Measurements from ENCODE around the gene FBXL7.

The FBXL7 gene

DNA sequence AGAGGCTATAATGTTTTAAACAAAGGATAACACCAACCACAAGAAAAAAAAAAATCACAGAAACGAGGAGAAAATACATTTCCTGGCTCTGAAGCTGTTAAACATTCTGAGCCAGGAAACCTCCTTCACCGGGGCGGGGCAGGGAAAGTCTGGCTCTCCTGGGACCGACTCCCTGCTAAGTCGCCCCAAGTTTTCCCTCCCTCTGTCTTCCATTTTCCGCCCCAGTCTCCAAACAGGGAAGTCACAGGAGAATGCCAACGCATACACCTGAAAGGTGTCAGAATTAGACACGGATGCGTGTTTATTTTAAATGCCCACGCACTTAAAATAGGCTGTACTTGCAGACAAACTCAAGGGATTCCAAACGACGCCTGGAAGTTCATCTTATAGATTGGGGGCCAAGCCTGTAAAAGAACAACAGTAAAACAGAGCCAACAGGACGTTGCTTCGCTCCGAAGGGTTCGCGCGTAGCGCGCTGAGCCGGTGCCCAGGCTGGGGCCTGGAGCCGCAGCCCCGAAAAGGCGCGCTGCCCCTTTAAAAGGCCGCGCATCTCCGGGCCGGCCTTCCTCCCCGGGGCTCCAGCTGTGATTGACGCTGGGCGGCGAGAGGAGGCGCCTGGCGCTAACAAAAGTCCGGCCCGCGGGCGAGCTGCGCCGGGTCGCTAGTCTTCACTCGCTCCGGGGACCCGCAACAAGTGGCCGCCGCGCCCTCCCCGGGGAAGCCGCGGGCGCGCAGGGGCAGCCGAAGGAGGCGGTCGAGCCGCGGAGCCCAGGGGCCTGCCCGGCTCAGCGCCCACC is at the start of gene FBXL7:
Gene FBXL7 (plus strand): TSS at position 653 of the 797 bp plus-strand sequence.
- Histone ChIP-seq H3K4me1 (ENCODE audit: control insufficient read depth, insufficient read depth, low read length) (no peaks in the 10 kb centered on the region), H3K9ac (ENCODE audit: low read length) (peak within 1 kb of the TSS; percentile 53), H3K9me3 (ENCODE audit: control insufficient read depth, low read length) (no peaks in the 10 kb centered on the region), H3K36me3 (ENCODE audit: control insufficient read depth, insufficient read depth, low read length) (no peaks in the 10 kb centered on the region), H3K4me3 (ENCODE audit: low read length) (peak within 1 kb of the TSS; percentile 4), H3K27me3 (ENCODE audit: control insufficient read depth, insufficient read depth, low read length) (peaks cover 22% of the 10 kb centered on the region)

DNA sequence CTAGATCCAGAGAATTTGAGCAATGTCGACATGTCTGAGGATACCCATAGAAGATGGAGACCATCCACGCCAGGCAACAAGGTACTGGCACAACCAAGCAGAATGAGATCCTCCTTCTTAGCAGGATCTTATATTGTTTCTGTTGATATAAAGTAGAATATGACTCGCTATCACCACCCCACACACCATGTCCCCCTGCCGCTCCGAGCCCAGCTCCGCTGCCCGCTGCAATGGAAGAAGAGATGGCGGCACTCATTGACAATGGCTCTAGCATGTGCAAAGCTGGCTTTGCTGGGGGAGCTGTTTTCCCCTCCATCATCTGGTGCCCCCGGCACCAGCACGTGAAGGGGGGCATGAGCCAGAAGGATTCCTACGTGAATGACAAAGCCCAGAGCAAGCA is 49.5 kb upstream of the FBXL7 start:
- H3K9me3 ChIP-seq (ENCODE audit: control insufficient read depth, low read length): no peaks in the 10 kb centered on the region

DNA sequence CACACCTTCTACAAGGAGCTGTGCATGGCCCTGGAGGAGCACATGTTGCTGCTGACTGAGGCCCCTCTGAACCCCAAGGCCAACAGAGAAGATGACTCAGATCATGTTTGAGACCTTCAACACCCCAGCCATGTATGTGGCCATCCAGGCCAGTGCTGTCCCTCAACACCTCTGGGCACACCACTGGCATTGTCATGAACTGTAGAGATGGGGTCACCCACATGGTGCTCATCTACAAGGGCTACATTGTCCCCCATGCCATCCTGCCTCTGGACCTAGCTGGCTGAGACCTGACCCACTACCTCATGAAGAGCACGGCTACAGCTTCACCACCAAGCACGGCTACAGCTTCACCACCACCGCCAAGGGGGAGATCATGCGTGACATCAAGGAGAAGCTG is 49.0 kb upstream of the FBXL7 start:
- H3K9me3 ChIP-seq (ENCODE audit: control insufficient read depth, low read length): no peaks in the 10 kb centered on the region
- no peaks in the 10 kb centered on the region for H3K36me3 ChIP-seq (ENCODE audit: control insufficient read depth, insufficient read depth, low read length)
- H3K9ac ChIP-seq (ENCODE audit: low read length): no peak overlapping the region
- H3K27me3 ChIP-seq (ENCODE audit: control insufficient read depth, insufficient read depth, low read length): no peaks in the 10 kb centered on the region
- no peaks in the 10 kb centered on the region for H3K4me1 ChIP-seq (ENCODE audit: control insufficient read depth, insufficient read depth, low read length)
- no peak overlapping the region for H3K4me3 ChIP-seq (ENCODE audit: low read length)

More for the DNA sequence above, 49.5 kb upstream of the FBXL7 start:
- H3K36me3 ChIP-seq (ENCODE audit: control insufficient read depth, insufficient read depth, low read length): no peaks in the 10 kb centered on the region
- no peaks in the 10 kb centered on the region for H3K27me3 ChIP-seq (ENCODE audit: control insufficient read depth, insufficient read depth, low read length)
- no peaks in the 10 kb centered on the region for H3K4me1 ChIP-seq (ENCODE audit: control insufficient read depth, insufficient read depth, low read length)
- no peak overlapping the region for H3K4me3 ChIP-seq (ENCODE audit: low read length)
- no peak overlapping the region for H3K9ac ChIP-seq (ENCODE audit: low read length)

DNA sequence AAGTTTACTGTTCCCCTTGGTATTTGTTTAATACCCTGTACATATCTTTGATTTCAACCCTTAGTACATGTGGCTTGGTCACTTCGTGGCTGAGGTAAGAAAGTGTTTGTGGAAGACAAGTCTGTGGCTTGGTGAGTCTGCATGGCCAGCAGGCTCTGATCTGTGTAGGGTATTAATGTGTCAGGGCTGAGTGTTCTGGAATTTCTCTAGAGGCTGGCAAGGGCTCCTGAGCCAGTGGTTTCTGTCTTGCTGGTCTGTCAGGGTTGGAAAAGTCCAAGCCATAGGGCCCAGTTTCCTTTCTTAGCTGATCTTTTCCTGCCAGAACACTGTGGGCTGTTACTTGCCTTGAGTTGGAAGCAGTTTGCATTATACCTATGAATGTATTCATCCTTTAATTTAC is 48.0 kb upstream of the FBXL7 start:
- Histone ChIP-seq H3K27me3 (ENCODE audit: control insufficient read depth, insufficient read depth, low read length) (no peaks in the 10 kb centered on the region), H3K4me3 (ENCODE audit: low read length) (no peak overlapping the region), H3K9me3 (ENCODE audit: control insufficient read depth, low read length) (no peaks in the 10 kb centered on the region), H3K4me1 (ENCODE audit: control insufficient read depth, insufficient read depth, low read length) (no peaks in the 10 kb centered on the region), H3K9ac (ENCODE audit: low read length) (no peak overlapping the region), H3K36me3 (ENCODE audit: control insufficient read depth, insufficient read depth, low read length) (no peaks in the 10 kb centered on the region)

GRCh38 chr5:15452781-15453180 is 47.2 kb upstream of the FBXL7 start:
- H3K9ac ChIP-seq (ENCODE audit: low read length): no peak overlapping the region
- H3K36me3 ChIP-seq (ENCODE audit: control insufficient read depth, insufficient read depth, low read length): no peaks in the 10 kb centered on the region
- no peaks in the 10 kb centered on the region for H3K27me3 ChIP-seq (ENCODE audit: control insufficient read depth, insufficient read depth, low read length)
- H3K4me1 ChIP-seq (ENCODE audit: control insufficient read depth, insufficient read depth, low read length): no peaks in the 10 kb centered on the region
- no peak overlapping the region for H3K4me3 ChIP-seq (ENCODE audit: low read length)
- H3K9me3 ChIP-seq (ENCODE audit: control insufficient read depth, low read length): no peaks in the 10 kb centered on the region

GRCh38 chr5:15459200-15459599 is 40.8 kb upstream of the FBXL7 start:
- H3K9ac ChIP-seq (ENCODE audit: low read length): no peak overlapping the region
- no peaks in the 10 kb centered on the region for H3K27me3 ChIP-seq (ENCODE audit: control insufficient read depth, insufficient read depth, low read length)
- H3K9me3 ChIP-seq (ENCODE audit: control insufficient read depth, low read length): no peaks in the 10 kb centered on the region
- no peak overlapping the region for H3K4me3 ChIP-seq (ENCODE audit: low read length)
- H3K36me3 ChIP-seq (ENCODE audit: control insufficient read depth, insufficient read depth, low read length): no peaks in the 10 kb centered on the region
- H3K4me1 ChIP-seq (ENCODE audit: control insufficient read depth, insufficient read depth, low read length): no peaks in the 10 kb centered on the region

GRCh38 chr5:15463231-15463980 is 36.6 kb upstream of the FBXL7 start:
- Histone ChIP-seq H3K4me3 (ENCODE audit: low read length) (no peak overlapping the region), H3K27me3 (ENCODE audit: control insufficient read depth, insufficient read depth, low read length) (no peaks in the 10 kb centered on the region), H3K9me3 (ENCODE audit: control insufficient read depth, low read length) (no peaks in the 10 kb centered on the region), H3K9ac (ENCODE audit: low read length) (no peak overlapping the region), H3K4me1 (ENCODE audit: control insufficient read depth, insufficient read depth, low read length) (no peaks in the 10 kb centered on the region), H3K36me3 (ENCODE audit: control insufficient read depth, insufficient read depth, low read length) (no peaks in the 10 kb centered on the region)

GRCh38 chr5:15472116-15472515 is 27.9 kb upstream of the FBXL7 start:
- Histone ChIP-seq H3K4me1 (ENCODE audit: control insufficient read depth, insufficient read depth, low read length) (no peaks in the 10 kb centered on the region), H3K9me3 (ENCODE audit: control insufficient read depth, low read length) (no peaks in the 10 kb centered on the region), H3K4me3 (ENCODE audit: low read length) (no peak overlapping the region), H3K36me3 (ENCODE audit: control insufficient read depth, insufficient read depth, low read length) (no peaks in the 10 kb centered on the region), H3K27me3 (ENCODE audit: control insufficient read depth, insufficient read depth, low read length) (no peaks in the 10 kb centered on the region), H3K9ac (ENCODE audit: low read length) (no peak overlapping the region)

DNA sequence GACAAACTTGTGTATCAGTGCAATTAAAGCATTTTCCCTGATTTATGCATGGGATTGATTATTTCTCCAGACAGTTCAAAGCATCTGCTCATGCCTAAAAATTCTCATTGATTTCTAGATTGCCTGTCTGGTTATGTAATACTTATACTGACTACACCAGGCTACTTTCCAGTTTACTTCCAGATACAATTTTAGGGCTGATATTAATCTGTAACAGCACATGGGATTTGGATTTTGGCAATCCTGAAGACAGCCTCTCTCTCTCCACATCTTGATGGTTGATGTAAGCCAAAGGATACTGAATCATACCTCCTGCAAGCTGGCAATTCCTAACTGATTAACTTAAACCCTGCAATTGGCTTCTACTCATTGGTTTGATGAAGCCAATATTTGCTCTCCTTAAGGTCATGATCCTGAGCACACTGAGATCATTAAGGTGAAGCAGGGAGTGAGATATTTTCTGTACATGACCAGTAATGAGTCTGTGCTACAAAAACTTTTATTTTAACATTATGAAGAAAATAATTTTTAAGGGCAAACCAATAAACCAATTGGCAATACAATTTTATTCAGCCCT is 25.7 kb upstream of the FBXL7 start:
- no peak overlapping the region for H3K4me3 ChIP-seq (ENCODE audit: low read length)
- no peaks in the 10 kb centered on the region for H3K4me1 ChIP-seq (ENCODE audit: control insufficient read depth, insufficient read depth, low read length)
- no peak overlapping the region for H3K9ac ChIP-seq (ENCODE audit: low read length)
- no peaks in the 10 kb centered on the region for H3K9me3 ChIP-seq (ENCODE audit: control insufficient read depth, low read length)
- no peaks in the 10 kb centered on the region for H3K36me3 ChIP-seq (ENCODE audit: control insufficient read depth, insufficient read depth, low read length)
- no peaks in the 10 kb centered on the region for H3K27me3 ChIP-seq (ENCODE audit: control insufficient read depth, insufficient read depth, low read length)

- no peak overlapping the region for H3K4me3 ChIP-seq (ENCODE audit: low read length)
- no peaks in the 10 kb centered on the region for H3K27me3 ChIP-seq (ENCODE audit: control insufficient read depth, insufficient read depth, low read length)
- H3K9me3 ChIP-seq (ENCODE audit: control insufficient read depth, low read length): no peaks in the 10 kb centered on the region
- H3K9ac ChIP-seq (ENCODE audit: low read length): no peak overlapping the region
- H3K36me3 ChIP-seq (ENCODE audit: control insufficient read depth, insufficient read depth, low read length): no peaks in the 10 kb centered on the region
- H3K4me1 ChIP-seq (ENCODE audit: control insufficient read depth, insufficient read depth, low read length): no peaks in the 10 kb centered on the region
These were observed 24.6 kb upstream of the FBXL7 start for GRCh38 chr5:15475367-15475766.

DNA sequence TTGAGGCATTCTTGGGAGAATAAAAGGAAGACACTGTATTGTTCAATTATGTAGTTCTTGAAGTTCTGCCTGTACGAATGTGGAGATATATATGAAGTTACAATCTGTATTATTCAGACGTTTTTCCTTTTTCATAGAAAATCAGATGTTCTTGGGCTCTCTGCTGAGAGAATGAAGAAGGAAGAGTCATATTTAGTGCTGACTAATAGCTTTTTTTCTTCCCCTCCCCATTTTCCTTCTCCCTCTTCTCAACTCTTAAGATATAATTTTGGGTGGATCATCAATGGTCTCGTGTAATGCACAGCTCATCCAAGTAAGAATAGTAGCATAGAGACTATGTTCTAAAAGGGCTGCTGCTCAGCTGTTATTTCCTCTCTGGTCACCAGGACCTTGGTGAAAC is 23.0 kb upstream of the FBXL7 start:
- no peaks in the 10 kb centered on the region for H3K27me3 ChIP-seq (ENCODE audit: control insufficient read depth, insufficient read depth, low read length)
- H3K4me3 ChIP-seq (ENCODE audit: low read length): no peak overlapping the region
- no peaks in the 10 kb centered on the region for H3K9me3 ChIP-seq (ENCODE audit: control insufficient read depth, low read length)

DNA sequence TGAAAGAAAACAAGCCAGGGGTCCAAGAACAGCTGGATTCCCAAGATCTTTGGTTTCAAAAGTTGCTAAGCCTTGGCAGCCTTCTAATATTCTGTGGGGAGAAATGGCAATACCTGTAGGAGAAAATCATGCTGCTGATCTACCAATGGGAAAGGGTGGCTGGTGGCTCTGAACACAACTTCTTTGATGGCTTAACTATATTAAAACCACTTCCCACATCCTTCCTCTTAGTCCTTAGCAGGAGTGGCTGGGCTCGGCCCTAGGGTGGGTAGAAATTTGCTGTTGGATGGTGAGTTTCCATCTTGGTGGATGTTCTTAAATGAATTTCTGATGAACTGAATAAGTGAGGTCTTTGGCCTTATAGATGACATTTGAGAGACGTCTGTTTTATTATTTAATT is 19.5 kb upstream of the FBXL7 start:
- Histone ChIP-seq H3K27me3 (ENCODE audit: control insufficient read depth, insufficient read depth, low read length) (no peaks in the 10 kb centered on the region), H3K4me1 (ENCODE audit: control insufficient read depth, insufficient read depth, low read length) (no peaks in the 10 kb centered on the region), H3K36me3 (ENCODE audit: control insufficient read depth, insufficient read depth, low read length) (no peaks in the 10 kb centered on the region), H3K9me3 (ENCODE audit: control insufficient read depth, low read length) (no peaks in the 10 kb centered on the region), H3K4me3 (ENCODE audit: low read length) (no peak overlapping the region), H3K9ac (ENCODE audit: low read length) (no peak overlapping the region)

More for the DNA sequence above, 23.0 kb upstream of the FBXL7 start:
- Histone ChIP-seq H3K36me3 (ENCODE audit: control insufficient read depth, insufficient read depth, low read length) (no peaks in the 10 kb centered on the region), H3K9ac (ENCODE audit: low read length) (no peak overlapping the region), H3K4me1 (ENCODE audit: control insufficient read depth, insufficient read depth, low read length) (no peaks in the 10 kb centered on the region)
